Measurements from ENCODE around the gene KRTAP10-10.

DNA sequence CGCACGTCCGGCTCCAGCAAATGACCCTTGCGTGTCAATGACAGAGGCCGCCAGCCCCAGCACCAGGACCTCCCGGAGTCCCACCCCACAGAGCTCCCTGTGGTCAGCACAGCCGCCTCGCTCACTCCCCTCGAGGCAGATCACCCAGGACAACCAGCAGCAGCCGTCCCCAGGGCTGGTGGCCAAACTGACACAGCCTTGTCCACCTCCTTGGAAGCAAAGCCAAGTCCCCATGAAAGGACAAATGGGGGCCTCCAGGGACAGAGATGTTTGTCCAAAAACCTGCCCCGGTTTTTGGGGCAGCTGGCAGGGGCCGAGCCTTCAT is 2.1 kb downstream of the KRTAP10-10 start:
- TF ChIP-seq, protein P1, sequence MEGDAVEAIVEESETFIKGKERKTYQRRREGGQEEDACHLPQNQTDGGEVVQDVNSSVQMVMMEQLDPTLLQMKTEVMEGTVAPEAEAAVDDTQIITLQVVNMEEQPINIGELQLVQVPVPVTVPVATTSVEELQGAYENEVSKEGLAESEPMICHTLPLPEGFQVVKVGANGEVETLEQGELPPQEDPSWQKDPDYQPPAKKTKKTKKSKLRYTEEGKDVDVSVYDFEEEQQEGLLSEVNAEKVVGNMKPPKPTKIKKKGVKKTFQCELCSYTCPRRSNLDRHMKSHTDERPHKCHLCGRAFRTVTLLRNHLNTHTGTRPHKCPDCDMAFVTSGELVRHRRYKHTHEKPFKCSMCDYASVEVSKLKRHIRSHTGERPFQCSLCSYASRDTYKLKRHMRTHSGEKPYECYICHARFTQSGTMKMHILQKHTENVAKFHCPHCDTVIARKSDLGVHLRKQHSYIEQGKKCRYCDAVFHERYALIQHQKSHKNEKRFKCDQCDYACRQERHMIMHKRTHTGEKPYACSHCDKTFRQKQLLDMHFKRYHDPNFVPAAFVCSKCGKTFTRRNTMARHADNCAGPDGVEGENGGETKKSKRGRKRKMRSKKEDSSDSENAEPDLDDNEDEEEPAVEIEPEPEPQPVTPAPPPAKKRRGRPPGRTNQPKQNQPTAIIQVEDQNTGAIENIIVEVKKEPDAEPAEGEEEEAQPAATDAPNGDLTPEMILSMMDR (IDR thresholded peaks at IDR 0.05; ENCODE audit: borderline replicate concordance, extremely low read depth, low read length, poor library complexity, severe bottlenecking) = no peak
- no peak for TF ChIP-seq EZH2 (IDR thresholded peaks at IDR 0.05; ENCODE audit: borderline replicate concordance, low read depth, low read length, severe bottlenecking)

Data from DND-41 (cell line).